IMR-90 (cell line): ENCODE data around the gene CRYBA4.
A peak's percentile ranks its signal among the peaks of the same experiment; 100 is the strongest.

ENCODE experiments used
- BHLHE40 ChIP-seq: fragments of 150-350 bp; IDR thresholded peaks from 2 replicates; pipeline ENCODE4 v1.6.1; 2016; ENCODE audit warnings: mild to moderate bottlenecking, low read depth, low read length
- CEBPB ChIP-seq: IDR thresholded peaks from 2 replicates; pipeline ENCODE4 v1.6.1; 2012; ENCODE audit warnings: low read depth, low read length, improper control_type of control experiment
- MXI1 ChIP-seq: IDR thresholded peaks from 2 replicates; pipeline ENCODE4 v1.6.1; 2012; ENCODE audit warnings: low read depth, mild to moderate bottlenecking, low read length, moderate library complexity, borderline replicate concordance
- POLR2A ChIP-seq: IDR thresholded peaks from 2 replicates; pipeline ENCODE4 v1.6.1; 2012; ENCODE audit warnings: mild to moderate bottlenecking, low read depth, low read length
- RFX5 ChIP-seq: IDR thresholded peaks from 2 replicates; pipeline ENCODE4 v1.8.0; 2012; ENCODE audit warnings: low read depth, mild to moderate bottlenecking, low read length, moderate library complexity
- USF2 ChIP-seq: fragments of 150-350 bp; IDR thresholded peaks from 2 replicates; pipeline ENCODE4 v1.6.1; 2017; ENCODE audit warnings: mild to moderate bottlenecking, antibody characterized with exemption, low read length, low read depth
- TF ChIP-seq, protein P1 (sequence below): conservative IDR thresholded peaks from 2 replicates; pipeline ENCODE4 v1.5.1; 2012; ENCODE audit warnings: mild to moderate bottlenecking, low read depth, low read length, improper control_type of control experiment

DNA sequence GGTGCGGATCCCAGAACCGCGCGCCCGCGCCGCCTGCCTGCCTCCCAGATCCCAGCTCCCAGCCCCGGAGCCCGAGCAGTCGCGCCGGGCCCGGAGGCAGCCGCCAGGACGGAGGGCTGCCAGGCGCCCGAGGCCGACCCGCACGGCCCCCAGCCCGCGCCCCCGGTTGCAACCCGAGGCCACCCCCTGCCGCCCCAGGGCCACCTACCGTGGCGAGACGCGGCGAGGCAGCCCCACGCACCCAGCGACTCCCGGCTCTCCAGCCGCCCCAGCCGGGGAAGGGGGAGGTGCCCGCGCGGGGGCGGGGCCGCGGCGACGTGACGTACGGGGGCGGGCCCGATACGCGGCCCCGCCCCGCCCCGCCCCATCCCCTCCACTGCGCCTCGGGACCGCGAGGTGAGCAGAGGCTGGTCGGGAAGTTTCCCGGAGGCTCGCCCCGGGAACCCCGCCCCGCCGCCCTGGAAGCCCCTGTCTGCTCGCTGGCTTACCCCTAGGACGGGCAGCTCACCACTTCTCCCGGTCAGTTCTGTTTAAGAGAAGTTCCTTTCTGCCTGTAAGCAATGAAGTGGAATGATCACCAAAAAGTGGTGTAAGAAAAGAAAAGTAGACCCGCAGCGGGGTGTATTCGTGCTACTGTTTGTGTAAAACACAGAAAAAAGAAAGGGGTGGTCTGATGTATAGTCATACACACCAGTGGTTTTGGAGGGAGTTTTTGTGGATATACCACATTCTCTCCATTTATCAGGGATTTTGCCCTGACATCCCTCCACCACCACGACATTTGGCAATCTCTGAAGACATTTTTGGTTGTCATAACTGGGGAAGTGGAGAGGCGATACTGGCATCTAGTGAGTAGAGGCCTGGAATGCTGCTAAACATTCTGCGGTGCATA, 31.7 kb upstream of the CRYBA4 start, which contains the start of gene TPST2:
- TF ChIP-seq, protein P1, sequence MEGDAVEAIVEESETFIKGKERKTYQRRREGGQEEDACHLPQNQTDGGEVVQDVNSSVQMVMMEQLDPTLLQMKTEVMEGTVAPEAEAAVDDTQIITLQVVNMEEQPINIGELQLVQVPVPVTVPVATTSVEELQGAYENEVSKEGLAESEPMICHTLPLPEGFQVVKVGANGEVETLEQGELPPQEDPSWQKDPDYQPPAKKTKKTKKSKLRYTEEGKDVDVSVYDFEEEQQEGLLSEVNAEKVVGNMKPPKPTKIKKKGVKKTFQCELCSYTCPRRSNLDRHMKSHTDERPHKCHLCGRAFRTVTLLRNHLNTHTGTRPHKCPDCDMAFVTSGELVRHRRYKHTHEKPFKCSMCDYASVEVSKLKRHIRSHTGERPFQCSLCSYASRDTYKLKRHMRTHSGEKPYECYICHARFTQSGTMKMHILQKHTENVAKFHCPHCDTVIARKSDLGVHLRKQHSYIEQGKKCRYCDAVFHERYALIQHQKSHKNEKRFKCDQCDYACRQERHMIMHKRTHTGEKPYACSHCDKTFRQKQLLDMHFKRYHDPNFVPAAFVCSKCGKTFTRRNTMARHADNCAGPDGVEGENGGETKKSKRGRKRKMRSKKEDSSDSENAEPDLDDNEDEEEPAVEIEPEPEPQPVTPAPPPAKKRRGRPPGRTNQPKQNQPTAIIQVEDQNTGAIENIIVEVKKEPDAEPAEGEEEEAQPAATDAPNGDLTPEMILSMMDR, result no peak
- TF ChIP-seq RFX5, result no peak
- TF ChIP-seq MXI1, result 0 out of 2 replicates have a peak, but pooled peaks have one; percentile 22
- TF ChIP-seq USF2, result no peak
- no peak for TF ChIP-seq BHLHE40
- TF ChIP-seq CEBPB, result no peak
- peak; percentile 72 for TF ChIP-seq POLR2A
